ENCODE measurements around the gene GRAMD2A. TPM values are rescaled to one million over a fixed set of nuclear protein-coding genes. Genes with fewer than 3 reads are reported as not detected.

Gene GRAMD2A
- total RNA-seq, 1 experiment from 2014 or later: 1.3 TPM

GRCh38 chr15:72182673-72183072 lies 14.9 kb downstream of the GRAMD2A start:
- Histone ChIP-seq H2BK5ac (ENCODE audit: insufficient read length, low read length) (no peak overlapping the region), H3K4me1 (ENCODE audit: insufficient read depth, low read length) (no peaks in the 10 kb centered on the region), H2BK20ac (ENCODE audit: low read depth, low read length, poor library complexity, severe bottlenecking) (no peak overlapping the region), H2AFZ (ENCODE audit: low read length) (no peak overlapping the region), H3K4ac (ENCODE audit: low read depth, low read length) (no peak overlapping the region), H3K27ac (ENCODE audit: insufficient read length, low read depth, low read length) (no peak overlapping the region), H3K9me3 (ENCODE audit: control insufficient read depth, low read depth, low read length) (no peaks in the 10 kb centered on the region), H2BK15ac (ENCODE audit: low read depth, low read length) (no peak overlapping the region), H3K27me3 (ENCODE audit: insufficient read depth, low read length) (no peaks in the 10 kb centered on the region), H3K18ac (ENCODE audit: insufficient read length, low read depth, low read length) (no peak overlapping the region), H3K23ac (ENCODE audit: insufficient read length, low read depth, low read length) (no peak overlapping the region), H3K79me1 (ENCODE audit: insufficient read depth, low read depth, low read length, poor library complexity, severe bottlenecking) (no peaks in the 10 kb centered on the region), H4K91ac (ENCODE audit: insufficient read length, low read depth, low read length) (no peak overlapping the region), H3K4me2 (ENCODE audit: insufficient read depth, insufficient read length, low read length) (no peak overlapping the region), H3K9ac (ENCODE audit: extremely low read depth, insufficient read length, low read length) (no peak overlapping the region), H2BK12ac (ENCODE audit: insufficient read length, low read depth, low read length) (no peak overlapping the region), H2AK5ac (ENCODE audit: insufficient read length, low read length) (no peak overlapping the region), H3K79me2 (ENCODE audit: insufficient read depth, low read length) (no peaks in the 10 kb centered on the region), H2BK120ac (ENCODE audit: low read depth, low read length, poor library complexity, severe bottlenecking) (no peak overlapping the region), H4K5ac (ENCODE audit: insufficient read length, low read depth, low read length) (no peak overlapping the region), H3K23me2 (ENCODE audit: insufficient read length, low read depth, low read length, poor library complexity, severe bottlenecking) (no peaks in the 10 kb centered on the region), H4K8ac (replicated peaks; ENCODE audit: insufficient read length, low read depth, low read length) (no peak overlapping the region), H3K56ac (ENCODE audit: insufficient read length, low read depth, low read length) (no peak overlapping the region), H3T11ph (ENCODE audit: low read length) (no peak overlapping the region), H4K20me1 (ENCODE audit: control insufficient read depth, insufficient read depth, insufficient read length) (no peaks in the 10 kb centered on the region), H3K14ac (ENCODE audit: insufficient read depth, low read length) (no peak overlapping the region)
- peaks cover 7 to 17% of the 10 kb centered on the region in 2 experiments for H3K4me1 Mint-ChIP-seq
- no peak for TF ChIP-seq CTCF (conservative IDR thresholded peaks at IDR 0.05)
- H3K27me3 Mint-ChIP-seq (ENCODE audit: low read depth): peaks cover 29% of the 10 kb centered on the region
- H3K36me3 Mint-ChIP-seq (ENCODE audit: insufficient read depth in 1 of 3, low read depth in 3 of 3): no peaks in the 10 kb centered on the region
- H3K9me3 Mint-ChIP-seq: no peaks in the 10 kb centered on the region
- WGBS (ENCODE audit: extremely low coverage, insufficient read length, low lambda C conversion rate): no CpG with 5 or more reads among the region's 3 CpGs
- no peak for DNase-seq
- no peak overlapping the region for H3K4me3 Mint-ChIP-seq
- H3K27ac Mint-ChIP-seq: no peak overlapping the region
